ENCODE results near the gene NFIA.

NFIA gene

GRCh38 chr1:61498342-61498741, 416.0 kb downstream of the NFIA start:
- no peak for DNase-seq (ENCODE audit: low spot score)

DNA sequence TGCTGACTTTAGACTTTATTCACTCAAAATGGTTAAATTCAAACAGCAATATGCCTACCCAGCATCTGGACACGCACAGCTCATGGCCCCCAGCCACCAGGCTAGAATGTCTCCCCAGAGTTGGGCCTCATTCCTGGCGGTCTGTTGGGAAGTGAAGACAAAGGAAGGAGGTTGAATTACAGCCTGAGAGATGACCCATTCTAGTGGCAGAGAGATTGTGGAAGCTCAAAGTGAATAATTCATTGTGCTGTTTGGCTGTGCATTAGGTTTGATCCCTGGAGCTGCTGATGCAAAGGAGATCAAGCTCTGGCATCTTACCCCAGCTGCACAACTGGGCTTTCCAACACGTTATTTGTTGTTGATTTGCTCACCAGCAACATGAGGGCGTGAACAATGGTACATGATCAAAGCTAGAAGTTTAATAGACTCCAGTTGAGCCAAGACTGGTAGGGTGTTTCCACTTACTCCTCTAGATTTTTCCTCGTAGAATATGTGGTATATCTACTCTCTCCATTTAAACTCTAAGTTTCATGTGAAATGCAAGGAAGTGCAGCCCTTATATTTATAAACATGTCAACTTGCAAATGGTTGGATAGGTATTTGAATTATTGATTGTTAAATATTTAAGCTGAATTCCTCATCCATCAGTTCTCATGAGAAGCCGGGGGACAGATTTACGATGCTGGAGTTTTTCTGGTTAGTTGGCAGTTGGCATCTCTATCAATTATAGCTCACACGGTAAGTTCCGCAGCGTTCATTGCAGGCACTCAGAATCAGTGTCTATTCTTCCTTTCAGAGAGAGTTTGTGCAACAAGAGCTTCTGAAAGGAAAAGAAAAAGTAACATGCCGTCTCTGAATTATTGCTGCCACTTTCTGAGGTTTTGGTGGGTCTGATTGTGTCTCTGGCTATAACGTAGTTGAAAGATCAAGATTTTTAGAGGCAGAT, 419.9 kb downstream of the NFIA start:
- no peak for DNase-seq (ENCODE audit: low spot score)

DNA sequence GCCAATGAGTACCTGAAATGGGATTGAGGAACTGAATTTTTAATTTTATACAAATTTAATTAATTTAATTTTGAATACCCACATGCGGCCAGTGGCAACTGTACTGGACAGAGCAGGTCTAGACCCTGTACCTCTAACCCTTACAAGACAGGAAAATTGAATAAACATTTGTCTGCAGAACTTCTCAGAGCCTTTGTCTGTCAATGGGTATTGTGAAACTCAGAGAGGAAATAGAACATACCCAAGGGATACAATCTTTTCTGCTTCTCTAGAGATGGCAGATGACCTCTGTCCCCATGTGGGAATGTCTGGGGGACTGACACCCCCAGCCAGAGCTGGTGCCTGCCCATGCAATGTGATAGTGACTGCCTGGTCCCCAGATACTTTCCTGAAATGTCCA, 421.9 kb downstream of the NFIA start:
- DNase-seq (ENCODE audit: low spot score), result no peak

DNA sequence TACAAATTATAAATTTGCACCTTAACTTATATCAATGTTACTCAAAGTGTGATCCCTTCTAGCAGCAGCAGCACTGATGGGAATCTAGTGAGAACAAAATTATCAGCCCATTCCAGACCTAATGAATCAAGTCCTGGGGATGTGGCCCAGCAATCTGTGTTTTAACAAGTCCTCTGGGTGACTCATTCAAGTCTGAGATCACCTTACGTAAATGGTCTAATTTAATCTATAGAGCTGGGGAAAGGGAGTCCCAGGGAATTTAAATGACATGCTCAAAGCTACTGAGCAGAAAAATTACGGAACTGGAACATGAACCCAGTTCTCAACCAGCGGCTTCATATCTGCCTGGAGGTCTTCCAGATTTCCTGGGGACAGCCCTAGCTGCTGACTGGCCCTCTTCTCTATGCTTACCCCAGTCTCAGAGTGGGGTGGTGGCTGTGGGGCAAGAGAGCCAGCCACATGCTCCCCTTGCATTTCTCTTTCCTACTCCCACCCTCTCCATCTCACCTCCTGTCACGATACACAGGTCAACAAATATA, 422.6 kb downstream of the NFIA start:
- no peak for DNase-seq (ENCODE audit: low spot score)

DNA sequence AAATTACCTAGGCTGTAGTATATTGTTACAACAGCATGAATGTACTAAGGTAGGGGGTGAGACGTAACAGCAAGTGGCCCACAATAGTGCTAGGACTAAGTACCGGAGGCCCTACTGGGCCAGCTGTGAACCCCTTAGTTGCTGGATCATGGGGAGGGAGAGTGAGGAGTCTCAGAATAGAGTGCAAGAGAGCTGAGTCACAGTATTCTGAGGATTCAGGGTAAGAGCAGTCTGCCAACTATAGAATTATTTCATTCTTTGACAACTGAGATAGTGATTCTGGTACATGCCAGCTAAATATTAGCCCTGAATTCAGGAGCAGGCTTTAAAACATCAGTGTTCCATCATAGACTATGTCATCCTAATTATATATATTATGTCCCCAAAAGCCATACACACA, 423.9 kb downstream of the NFIA start:
- no peak for DNase-seq (ENCODE audit: low spot score)

- DNase-seq (ENCODE audit: low spot score), result no peak
These were observed 424.7 kb downstream of the NFIA start for GRCh38 chr1:61506944-61507500.
